CD4-positive, alpha-beta memory T cell (primary cell): ENCODE measurements around the gene CMPK2. TPM values are rescaled to one million over a fixed set of nuclear protein-coding genes. Genes with fewer than 3 reads are reported as not detected.
A peak's percentile ranks its signal among the peaks of the same experiment; 100 is the strongest.

Experiments used
- CTCF ChIA-PET: fragments of 350-600 bp; sonication (Branson Sonifier 250); formaldehyde crosslinking; loops from one replicate; lab custom pipeline; 2021; ENCODE audit warnings: inconsistent platforms; ENCODE audit not compliant: partially characterized antibody; lab: Charles Lee
- POLR2A ChIA-PET: fragments of 350-600 bp; sonication (Branson Sonifier 250); formaldehyde crosslinking; loops from one replicate; lab custom pipeline; 2021; ENCODE audit not compliant: partially characterized antibody; lab: Charles Lee
- DNase-seq, 5 donors: peaks; one replicate each; pipeline versions ENCODE4 v3.0.0 to v3.0.0-alpha.2; 2020 to 2022; ENCODE audit warnings: mixed read lengths in 1 of 5
- H3K27ac ChIP-seq: one replicate; pipeline ENCODE4 v1.7.0; 2013; ENCODE audit warnings: low read depth, low read length
- H3K27me3 ChIP-seq: 2 replicates; pipeline ENCODE4 v1.7.0; 2013; ENCODE audit warnings: mild to moderate bottlenecking, low read length, moderate library complexity; ENCODE audit not compliant: insufficient read depth
- H3K36me3 ChIP-seq: 2 replicates; pipeline ENCODE4 v1.7.0; 2013; ENCODE audit warnings: mild to moderate bottlenecking, low read length, moderate library complexity; ENCODE audit not compliant: insufficient read depth
- H3K4me1 ChIP-seq: 2 replicates; pipeline ENCODE4 v1.7.0; 2013; ENCODE audit warnings: mild to moderate bottlenecking, low read length, moderate library complexity; ENCODE audit not compliant: insufficient read depth
- H3K4me3 ChIP-seq, 2 donors: one replicate each; pipeline ENCODE4 v1.7.0; 2013; ENCODE audit warnings: low read length in 2 of 2, mild to moderate bottlenecking in 1 of 2
- H3K9me3 ChIP-seq, 2 donors: one replicate each; pipeline ENCODE4 v1.7.0; 2013; ENCODE audit warnings: low read length in 2 of 2, control low read depth in 1 of 2; ENCODE audit not compliant: control insufficient read depth in 1 of 2
- H3K27ac Mint-ChIP-seq, 7 donors: one replicate each; pipeline ENCODE4 v1.8.0; 2020 to 2021; ENCODE audit warnings: mixed read lengths in 7 of 7, mild to moderate bottlenecking in 6 of 7, inconsistent platforms in 3 of 7, moderate library complexity in 3 of 7
- H3K27me3 Mint-ChIP-seq, 2 donors: one replicate each; pipeline ENCODE4 v1.8.0; 2020 to 2021; ENCODE audit warnings: mixed read lengths in 2 of 2
- H3K36me3 Mint-ChIP-seq, 2 donors: one replicate each; pipeline ENCODE4 v1.8.0; 2020 to 2021; ENCODE audit warnings: mixed read lengths in 2 of 2, inconsistent platforms in 1 of 2, mild to moderate bottlenecking in 1 of 2
- H3K4me1 Mint-ChIP-seq, 4 donors: one replicate each; pipeline ENCODE4 v1.8.0; 2020 to 2021; ENCODE audit warnings: mixed read lengths in 4 of 4, mild to moderate bottlenecking in 1 of 4
- H3K4me3 Mint-ChIP-seq, 8 donors: one replicate each; pipeline ENCODE4 v1.8.0; 2020 to 2021; ENCODE audit warnings: mixed read lengths in 8 of 8, mild to moderate bottlenecking in 7 of 8, moderate library complexity in 6 of 8, inconsistent platforms in 3 of 8
- H3K9me3 Mint-ChIP-seq, 8 donors: one replicate each; pipeline ENCODE4 v1.8.0; 2020 to 2021; ENCODE audit warnings: mixed read lengths in 8 of 8, mild to moderate bottlenecking in 5 of 8, inconsistent platforms in 3 of 8, moderate library complexity in 1 of 8
- intact Hi-C: fragments of 100-400 bp; cut with micrococcal nuclease; formaldehyde crosslinking; loops from one replicate; pipeline ENCODE4 v1.15.1; 2023
- polyA plus RNA-seq, 2 donors: library from polyadenylated mRNA; unstranded; fragments of 300-500 nt; fragmentation: Illumina TruSeq; gene quantifications; one replicate each; pipeline ENCODE4 v1.2.3, GENCODE V29; 2021
- total RNA-seq, 2 experiments: library from RNA; stranded (reverse); gene quantifications; one replicate each; pipeline ENCODE4 v1.2.3, GENCODE V29; 2021

CMPK2 gene, protein sequence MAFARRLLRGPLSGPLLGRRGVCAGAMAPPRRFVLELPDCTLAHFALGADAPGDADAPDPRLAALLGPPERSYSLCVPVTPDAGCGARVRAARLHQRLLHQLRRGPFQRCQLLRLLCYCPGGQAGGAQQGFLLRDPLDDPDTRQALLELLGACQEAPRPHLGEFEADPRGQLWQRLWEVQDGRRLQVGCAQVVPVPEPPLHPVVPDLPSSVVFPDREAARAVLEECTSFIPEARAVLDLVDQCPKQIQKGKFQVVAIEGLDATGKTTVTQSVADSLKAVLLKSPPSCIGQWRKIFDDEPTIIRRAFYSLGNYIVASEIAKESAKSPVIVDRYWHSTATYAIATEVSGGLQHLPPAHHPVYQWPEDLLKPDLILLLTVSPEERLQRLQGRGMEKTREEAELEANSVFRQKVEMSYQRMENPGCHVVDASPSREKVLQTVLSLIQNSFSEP
- total RNA-seq (1 to 10 TPM; 3.5 to 4.1 TPM), polyA plus RNA-seq (1 to 10 TPM; 6.3 to 9.7 TPM)

DNA sequence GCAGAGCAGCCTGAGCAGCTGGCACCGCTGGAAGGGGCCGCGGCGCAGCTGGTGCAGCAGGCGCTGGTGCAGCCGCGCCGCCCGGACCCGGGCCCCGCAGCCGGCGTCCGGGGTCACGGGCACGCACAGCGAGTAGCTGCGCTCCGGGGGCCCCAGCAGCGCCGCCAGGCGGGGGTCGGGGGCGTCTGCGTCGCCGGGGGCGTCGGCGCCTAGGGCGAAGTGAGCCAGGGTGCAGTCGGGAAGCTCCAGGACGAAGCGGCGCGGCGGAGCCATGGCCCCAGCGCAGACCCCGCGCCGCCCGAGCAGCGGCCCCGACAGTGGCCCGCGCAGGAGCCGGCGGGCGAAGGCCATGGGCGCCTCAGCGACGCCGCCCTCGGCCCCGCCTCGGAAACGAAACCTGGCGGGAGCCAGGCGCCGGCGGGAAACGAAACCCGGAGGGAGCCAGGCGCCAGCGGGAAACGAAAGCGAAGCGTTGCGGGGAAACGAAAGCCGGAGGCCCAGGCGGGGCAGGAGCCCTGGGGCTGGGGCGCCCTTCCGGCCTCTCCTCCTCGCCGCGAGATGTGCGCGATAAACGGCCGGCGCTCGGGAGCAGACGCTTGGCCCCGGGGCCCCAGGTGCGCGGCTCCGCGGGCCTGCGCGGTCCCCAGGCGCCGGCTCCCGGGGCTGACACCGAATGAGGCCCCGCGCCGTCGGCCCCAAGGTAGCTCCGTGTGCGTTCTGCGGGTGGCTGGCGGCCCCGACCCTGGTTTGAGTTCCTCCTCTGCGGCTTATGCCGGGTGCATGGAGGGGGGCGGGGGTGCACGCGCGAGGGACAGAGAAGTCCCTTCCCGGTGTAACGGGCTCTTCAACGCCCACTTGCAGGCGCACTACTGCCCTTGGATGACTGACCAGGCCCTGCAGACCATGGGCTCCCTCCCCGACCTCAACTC is at the start of gene CMPK2:
Gene CMPK2, minus strand, starts transcription at position 562 of the 929 bp plus-strand sequence. Its CDS starts 211 bp downstream, at position 351.
- H3K4me3 Mint-ChIP-seq, result peak within 1 kb of the TSS; percentile 89 to 100 (median 96)
- H3K27me3 ChIP-seq, result no peaks in the 10 kb centered on the region
- peaks cover 0 to 8% (median 3%) of the 10 kb centered on the region in 8 donors for H3K9me3 Mint-ChIP-seq
- intact Hi-C loops, result loop anchor here (1.0 kb wide), 3 partner anchors 12 to 52 kb away; partner anchors contain the start of genes RNF144A and RSAD2
- H3K27ac ChIP-seq, result peak within 1 kb of the TSS; percentile 41
- H3K36me3 ChIP-seq, result no peaks in the 10 kb centered on the region
- peaks cover 22% of the 10 kb centered on the region for H3K4me1 ChIP-seq
- peak within 1 kb of the TSS; percentile 88 to 95 for H3K4me3 ChIP-seq
- H3K36me3 Mint-ChIP-seq, result peaks cover 25 to 31% of the 10 kb centered on the region in 2 donors
- H3K9me3 ChIP-seq, result no peaks in the 10 kb centered on the region
- ChIA-PET POLR2A (interaction anchor here (0.7 to 4.1 kb wide), 16 partner anchors 9 to 1817 kb away, joined by 3 to 77 read pairs (median 4); partner anchors contain the start of genes ID2 and RSAD2), CTCF (interaction anchor here (1.0 to 6.8 kb wide), 21 partner anchors 13 to 192 kb away, joined by 3 to 116 read pairs (median 4); partner anchors contain the start of gene RSAD2)
- DNase-seq, result peak; percentile 80 to 87 (median 84)
- H3K4me1 Mint-ChIP-seq, result peaks cover 12 to 23% (median 17%) of the 10 kb centered on the region in 4 donors
- no peaks in the 10 kb centered on the region for H3K27me3 Mint-ChIP-seq
- peak within 1 kb of the TSS; percentile 88 to 99 (median 96) for H3K27ac Mint-ChIP-seq

DNA sequence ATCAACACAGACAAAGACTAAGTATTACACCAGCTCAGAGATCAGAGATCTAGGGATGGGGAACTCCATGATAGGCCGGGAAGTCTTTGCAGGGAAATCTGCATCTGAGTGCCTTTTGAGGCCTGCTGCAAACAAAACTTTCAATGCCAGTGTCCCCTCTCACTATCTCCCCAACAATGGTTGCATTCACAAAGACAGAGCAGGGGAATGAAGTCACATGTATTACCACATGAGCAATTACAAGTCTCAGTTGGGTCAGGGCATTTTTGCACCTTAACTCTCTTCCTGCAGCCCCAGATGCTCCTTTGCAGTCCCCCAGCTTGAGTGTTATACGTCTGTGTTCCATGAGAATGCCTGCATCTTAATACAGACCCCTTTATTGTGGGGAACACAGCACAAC is 49.7 kb upstream of the CMPK2 start:
- H3K27ac Mint-ChIP-seq, result peak overlapping the region in 4 of 7 donors; percentile 13 to 76 (median 36)
- Histone ChIP-seq H3K4me1 (peaks cover 72% of the 10 kb centered on the region), H3K9me3 (no peaks in the 10 kb centered on the region), H3K27ac (no peak overlapping the region), H3K27me3 (no peaks in the 10 kb centered on the region), H3K4me3 (no peak overlapping the region), H3K36me3 (no peaks in the 10 kb centered on the region)
- H3K4me1 Mint-ChIP-seq, result peaks cover 48 to 77% (median 63%) of the 10 kb centered on the region in 4 donors
- H3K4me3 Mint-ChIP-seq, result peak overlapping the region in 3 of 8 donors; percentile 29 to 66 (median 48)
- H3K36me3 Mint-ChIP-seq, result peaks cover 4 to 5% of the 10 kb centered on the region in 2 donors
- intact Hi-C loops, result no loop called here
- peaks cover 0 to 4% (median 0%) of the 10 kb centered on the region in 8 donors for H3K9me3 Mint-ChIP-seq
- no peak for DNase-seq
- H3K27me3 Mint-ChIP-seq, result no peaks in the 10 kb centered on the region
- ChIA-PET CTCF (interaction anchor here (0.7 to 12.6 kb wide), 18 partner anchors 8 to 129 kb away, joined by 3 to 183 read pairs (median 4); partner anchors contain the start of genes CMPK2 and RSAD2), POLR2A (interaction anchor here (1.6 to 2.8 kb wide), 3 partner anchors 35 to 50 kb away, joined by 4 to 16 read pairs (median 9); partner anchors contain the start of genes CMPK2 and RSAD2)

GRCh38 chr2:6914828-6915227 is 49.1 kb upstream of the CMPK2 start:
- ChIA-PET CTCF (interaction anchor here (0.7 to 12.6 kb wide), 11 partner anchors 8 to 130 kb away, joined by 3 to 183 read pairs (median 3); partner anchors contain the start of genes CMPK2 and RSAD2), POLR2A (interaction anchor here (2.8 kb wide), 1 partner anchor 49 kb away, joined by 16 read pairs; the partner anchor contains the start of gene CMPK2)
- no peak for DNase-seq
- no peaks in the 10 kb centered on the region for H3K27me3 ChIP-seq
- H3K27me3 Mint-ChIP-seq, result no peaks in the 10 kb centered on the region
- peaks cover 50 to 77% (median 65%) of the 10 kb centered on the region in 4 donors for H3K4me1 Mint-ChIP-seq
- H3K9me3 Mint-ChIP-seq, result peaks cover 0 to 4% (median 0%) of the 10 kb centered on the region in 8 donors
- peaks cover 4 to 5% of the 10 kb centered on the region in 2 donors for H3K36me3 Mint-ChIP-seq
- no peaks in the 10 kb centered on the region for H3K36me3 ChIP-seq
- H3K4me1 ChIP-seq, result peaks cover 72% of the 10 kb centered on the region
- no peaks in the 10 kb centered on the region for H3K9me3 ChIP-seq
- H3K4me3 Mint-ChIP-seq, result peak overlapping the region in 2 of 8 donors; percentile 48 to 69
- intact Hi-C loops, result no loop called here
- peak overlapping the region in 6 of 7 donors; percentile 7 to 91 (median 66) for H3K27ac Mint-ChIP-seq
- no peak overlapping the region for H3K4me3 ChIP-seq
- no peak overlapping the region for H3K27ac ChIP-seq

GRCh38 chr2:6913415-6914157 is 47.9 kb upstream of the CMPK2 start:
- peaks cover 54 to 77% (median 66%) of the 10 kb centered on the region in 4 donors for H3K4me1 Mint-ChIP-seq
- no peaks in the 10 kb centered on the region for H3K36me3 ChIP-seq
- H3K36me3 Mint-ChIP-seq, result no peaks in the 10 kb centered on the region
- peak; percentile 41 to 79 (median 48) for DNase-seq
- peaks cover 72% of the 10 kb centered on the region for H3K4me1 ChIP-seq
- POLR2A ChIA-PET, result interaction anchor here (0.6 to 2.8 kb wide), 7 partner anchors 8 to 146 kb away, joined by 3 to 16 read pairs (median 3); partner anchors contain the start of genes CMPK2 and RSAD2
- peaks cover 0 to 1% (median 0%) of the 10 kb centered on the region in 8 donors for H3K9me3 Mint-ChIP-seq
- peak overlapping the region; percentile 43 to 85 (median 71) for H3K4me3 Mint-ChIP-seq
- no peaks in the 10 kb centered on the region for H3K9me3 ChIP-seq
- H3K27me3 ChIP-seq, result no peaks in the 10 kb centered on the region
- H3K27ac ChIP-seq, result peak overlapping the region; percentile 50
- CTCF ChIA-PET, result interaction anchor here (1.0 to 12.6 kb wide), 4 partner anchors 18 to 131 kb away, joined by 4 to 183 read pairs (median 6); no protein-coding TSS in a partner anchor
- H3K27ac Mint-ChIP-seq, result peak overlapping the region; percentile 67 to 94 (median 79)
- H3K4me3 ChIP-seq, result no peak overlapping the region
- no peaks in the 10 kb centered on the region for H3K27me3 Mint-ChIP-seq
- intact Hi-C loops, result no loop called here

DNA sequence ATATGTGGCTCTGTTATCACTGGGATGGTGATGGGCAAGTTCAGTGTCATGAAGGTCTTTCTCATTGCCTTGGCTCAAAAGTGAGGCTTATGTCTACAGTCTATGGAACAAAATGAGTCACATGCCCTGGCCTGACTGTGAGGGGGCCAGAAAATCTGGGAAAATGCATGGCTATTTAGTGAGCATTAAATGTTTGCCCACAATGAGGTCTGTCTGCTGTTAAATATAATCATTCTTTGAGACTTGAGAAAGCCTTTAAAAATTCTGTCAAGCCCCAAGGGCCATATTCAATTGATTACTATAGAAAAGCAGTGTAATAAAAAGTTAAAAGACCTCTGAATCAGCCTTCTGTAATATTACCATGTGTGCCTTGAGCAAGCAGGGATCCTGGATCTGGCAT is 46.0 kb upstream of the CMPK2 start:
- no peak for DNase-seq
- intact Hi-C loops, result no loop called here
- no peaks in the 10 kb centered on the region for H3K27me3 Mint-ChIP-seq
- Histone ChIP-seq H3K9me3 (no peaks in the 10 kb centered on the region), H3K27ac (no peak overlapping the region), H3K4me3 (no peak overlapping the region), H3K4me1 (peaks cover 87% of the 10 kb centered on the region), H3K27me3 (no peaks in the 10 kb centered on the region), H3K36me3 (no peaks in the 10 kb centered on the region)
- CTCF ChIA-PET, result interaction anchor here (1.1 to 12.6 kb wide), 5 partner anchors 10 to 132 kb away, joined by 4 to 183 read pairs (median 5); no protein-coding TSS in a partner anchor
- H3K4me1 Mint-ChIP-seq, result peaks cover 70 to 93% (median 83%) of the 10 kb centered on the region in 4 donors
- peaks cover 0 to 3% (median 0%) of the 10 kb centered on the region in 8 donors for H3K9me3 Mint-ChIP-seq
- peak overlapping the region in 4 of 8 donors; percentile 42 to 85 (median 58) for H3K4me3 Mint-ChIP-seq
- H3K27ac Mint-ChIP-seq, result peak overlapping the region in 3 of 7 donors; percentile 25 to 76 (median 43)
- POLR2A ChIA-PET, result interaction anchor here (1.1 to 6.6 kb wide), 5 partner anchors 8 to 147 kb away, joined by 3 to 54 read pairs (median 29); partner anchors contain the start of genes CMPK2 and RSAD2
- no peaks in the 10 kb centered on the region for H3K36me3 Mint-ChIP-seq
